Activated CD4-positive, alpha-beta memory T cell treated with anti-CD3 and anti-CD28 coated beads for 36 hours (primary cell): ENCODE measurements around the gene TAGLN. TPM values are rescaled to one million over a fixed set of nuclear protein-coding genes. Genes with fewer than 3 reads are reported as not detected.
A peak's percentile ranks its signal among the peaks of the same experiment; 100 is the strongest.

Experiments
- CTCF ChIA-PET: fragments of 350-600 bp; sonication (Branson Sonifier 250); formaldehyde crosslinking; loops from one replicate; lab custom pipeline; 2021; ENCODE audit warnings: antibody characterized with exemption, inconsistent platforms; lab: Charles Lee
- POLR2A ChIA-PET: fragments of 350-600 bp; sonication (Branson Sonifier 250); formaldehyde crosslinking; loops from one replicate; lab custom pipeline; 2021; ENCODE audit warnings: antibody characterized with exemption; lab: Charles Lee
- DNase-seq: peaks from one replicate; pipeline ENCODE4 v3.0.0-alpha.2; 2020
- H3K27ac Mint-ChIP-seq: one replicate; pipeline ENCODE4 v1.8.0; 2021; ENCODE audit warnings: mixed read lengths
- H3K27me3 Mint-ChIP-seq: one replicate; pipeline ENCODE4 v1.8.0; 2021; ENCODE audit warnings: mixed read lengths
- H3K36me3 Mint-ChIP-seq: one replicate; pipeline ENCODE4 v1.8.0; 2021; ENCODE audit warnings: mixed read lengths
- H3K4me1 Mint-ChIP-seq: one replicate; pipeline ENCODE4 v1.8.0; 2021; ENCODE audit warnings: low read depth, mixed read lengths
- H3K4me3 Mint-ChIP-seq: one replicate; pipeline ENCODE4 v1.8.0; 2021; ENCODE audit warnings: mild to moderate bottlenecking, mixed read lengths
- H3K9me3 Mint-ChIP-seq: one replicate; pipeline ENCODE4 v1.8.0; 2021; ENCODE audit warnings: mixed read lengths
- intact Hi-C: fragments of 100-400 bp; cut with micrococcal nuclease; formaldehyde crosslinking; loops from one replicate; pipeline ENCODE4 v1.15.1; 2023
- total RNA-seq, 2 experiments: library from RNA; stranded (reverse); gene quantifications; one replicate each; pipeline ENCODE4 v1.2.3, GENCODE V29; 2021

The TAGLN gene
- 1 to 10 TPM; 3.1 to 4.0 TPM for total RNA-seq

- intact Hi-C loops, result no loop called here
- no peak within 1 kb of the TSS for H3K27ac Mint-ChIP-seq
- H3K4me3 Mint-ChIP-seq, result no peak within 1 kb of the TSS
- CTCF ChIA-PET, result no interaction called here
- no peaks in the 10 kb centered on the region for H3K27me3 Mint-ChIP-seq
- POLR2A ChIA-PET, result no interaction called here
- peaks cover 12% of the 10 kb centered on the region for H3K36me3 Mint-ChIP-seq
- no peaks in the 10 kb centered on the region for H3K9me3 Mint-ChIP-seq
- no peaks in the 10 kb centered on the region for H3K4me1 Mint-ChIP-seq
- DNase-seq, result no peak
Observed at GRCh38 chr11:117199053-117199915, at the start of gene TAGLN. Gene TAGLN (plus strand): TSS chr11:117199370. CDS start chr11:117203014, 3,644 bp downstream.

GRCh38 chr11:117152066-117152465, 47.1 kb upstream of the TAGLN start:
- H3K4me3 Mint-ChIP-seq, result no peak overlapping the region
- intact Hi-C loops, result no loop called here
- POLR2A ChIA-PET, result no interaction called here
- peaks cover 28% of the 10 kb centered on the region for H3K4me1 Mint-ChIP-seq
- peak overlapping the region; percentile 51 for H3K27ac Mint-ChIP-seq
- H3K27me3 Mint-ChIP-seq, result no peaks in the 10 kb centered on the region
- no peaks in the 10 kb centered on the region for H3K9me3 Mint-ChIP-seq
- CTCF ChIA-PET, result no interaction called here
- no peak for DNase-seq
- peaks cover 19% of the 10 kb centered on the region for H3K36me3 Mint-ChIP-seq

- Mint-ChIP-seq H3K27ac (no peak overlapping the region), H3K27me3 (no peaks in the 10 kb centered on the region), H3K4me3 (no peak overlapping the region), H3K4me1 (peaks cover 26% of the 10 kb centered on the region), H3K36me3 (peaks cover 16% of the 10 kb centered on the region), H3K9me3 (no peaks in the 10 kb centered on the region)
- intact Hi-C loops, result no loop called here
- POLR2A ChIA-PET, result no interaction called here
- no peak for DNase-seq
- CTCF ChIA-PET, result no interaction called here
Observed at GRCh38 chr11:117154468-117154867, 44.7 kb upstream of the TAGLN start.

- POLR2A ChIA-PET, result no interaction called here
- no peaks in the 10 kb centered on the region for H3K27me3 Mint-ChIP-seq
- peaks cover 20% of the 10 kb centered on the region for H3K36me3 Mint-ChIP-seq
- no peak for DNase-seq
- intact Hi-C loops, result no loop called here
- H3K4me3 Mint-ChIP-seq, result no peak overlapping the region
- H3K4me1 Mint-ChIP-seq, result peaks cover 19% of the 10 kb centered on the region
- peak overlapping the region; percentile 24 for H3K27ac Mint-ChIP-seq
- H3K9me3 Mint-ChIP-seq, result no peaks in the 10 kb centered on the region
- CTCF ChIA-PET, result interaction anchor here (1.5 to 2.1 kb wide), 2 partner anchors 10 to 23 kb away, joined by 3 to 5 read pairs; no protein-coding TSS in a partner anchor
Observed at GRCh38 chr11:117157507-117157906, 41.7 kb upstream of the TAGLN start.

DNA sequence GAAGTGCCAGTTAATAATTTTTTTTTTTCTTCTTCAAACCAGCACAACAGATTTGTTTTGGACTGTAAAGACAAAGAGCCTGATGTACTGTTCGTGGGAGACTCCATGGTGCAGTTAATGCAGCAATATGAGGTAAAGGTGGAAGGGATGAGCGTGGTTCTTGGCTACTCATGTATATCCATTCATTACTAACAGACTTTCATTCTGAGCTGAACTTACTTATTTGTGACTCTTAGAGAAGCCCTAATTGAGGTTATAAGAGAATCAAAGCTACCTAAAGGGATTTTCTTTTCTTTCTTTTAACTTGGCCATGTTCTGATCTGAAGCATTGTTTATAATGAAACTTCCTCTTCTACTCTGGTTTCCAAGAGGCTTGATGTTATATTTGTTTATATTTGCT, 39.3 kb upstream of the TAGLN start:
- intact Hi-C loops, result no loop called here
- H3K9me3 Mint-ChIP-seq, result no peaks in the 10 kb centered on the region
- no peak overlapping the region for H3K4me3 Mint-ChIP-seq
- H3K27ac Mint-ChIP-seq, result peak overlapping the region; percentile 18
- no peak for DNase-seq
- peaks cover 15% of the 10 kb centered on the region for H3K4me1 Mint-ChIP-seq
- H3K27me3 Mint-ChIP-seq, result no peaks in the 10 kb centered on the region
- H3K36me3 Mint-ChIP-seq, result peaks cover 26% of the 10 kb centered on the region
- ChIA-PET CTCF (no interaction called here), POLR2A (interaction anchor here (0.6 to 1.0 kb wide), 2 partner anchors 51 to 307 kb away, joined by 3 to 4 read pairs; no protein-coding TSS in a partner anchor)

DNA sequence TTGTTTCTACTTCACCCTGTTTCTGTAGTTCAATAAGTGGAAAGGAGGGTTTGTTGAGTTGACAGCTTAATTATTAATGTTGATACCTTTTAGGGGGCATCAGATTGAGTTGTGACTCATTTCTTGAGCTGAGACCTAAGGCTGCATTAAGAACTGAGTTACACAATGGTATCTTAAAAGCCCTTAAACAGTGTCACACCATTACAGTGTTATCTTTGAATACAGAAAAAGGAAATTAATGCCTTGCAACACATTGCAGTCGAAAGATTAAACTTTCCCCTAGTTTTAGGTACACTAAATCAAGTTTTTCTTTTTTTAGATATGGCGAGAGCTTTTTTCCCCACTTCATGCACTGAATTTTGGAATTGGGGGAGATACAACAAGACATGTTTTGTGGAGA, 38.3 kb upstream of the TAGLN start:
- Mint-ChIP-seq H3K27me3 (no peaks in the 10 kb centered on the region), H3K27ac (no peak overlapping the region), H3K4me1 (peaks cover 15% of the 10 kb centered on the region), H3K9me3 (no peaks in the 10 kb centered on the region), H3K36me3 (peaks cover 30% of the 10 kb centered on the region), H3K4me3 (no peak overlapping the region)
- intact Hi-C loops, result no loop called here
- ChIA-PET POLR2A (interaction anchor here (0.6 to 1.0 kb wide), 2 partner anchors 52 to 307 kb away, joined by 3 to 4 read pairs; no protein-coding TSS in a partner anchor), CTCF (interaction anchor here (1.1 kb wide), 1 partner anchor 18 kb away, joined by 4 read pairs; no protein-coding TSS in a partner anchor)
- no peak for DNase-seq

DNA sequence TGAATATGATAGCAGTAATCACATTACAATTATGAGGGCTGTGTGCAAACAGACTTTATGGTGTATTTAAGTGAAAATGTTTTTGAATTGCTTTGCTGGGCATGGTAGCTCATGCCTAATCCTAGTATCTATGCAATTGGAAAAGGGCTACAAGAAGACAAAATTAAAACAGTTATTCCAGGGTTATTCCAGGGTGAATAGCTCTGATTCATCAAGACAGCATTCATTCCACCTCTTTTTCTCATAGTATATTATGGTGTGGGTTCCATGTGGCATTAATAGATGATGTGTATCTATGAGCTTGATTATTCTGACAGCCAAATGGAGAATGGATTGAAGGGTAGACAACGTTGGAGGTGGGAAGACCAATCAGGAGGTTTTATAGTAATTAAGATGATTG, 32.7 kb upstream of the TAGLN start:
- Mint-ChIP-seq H3K36me3 (peaks cover 28% of the 10 kb centered on the region), H3K27me3 (no peaks in the 10 kb centered on the region), H3K4me3 (no peak overlapping the region), H3K4me1 (peaks cover under 1% of the 10 kb centered on the region), H3K9me3 (no peaks in the 10 kb centered on the region), H3K27ac (no peak overlapping the region)
- DNase-seq, result no peak
- intact Hi-C loops, result no loop called here
- ChIA-PET POLR2A (interaction anchor here (0.8 to 1.6 kb wide), 2 partner anchors 23 to 69 kb away, joined by 3 to 4 read pairs; partner anchors contain the start of genes PAFAH1B2 and SIK3), CTCF (interaction anchor here (0.9 to 2.5 kb wide), 5 partner anchors 12 to 375 kb away, joined by 3 to 9 read pairs (median 3); partner anchors contain the start of genes APOA5 and SIDT2)

DNA sequence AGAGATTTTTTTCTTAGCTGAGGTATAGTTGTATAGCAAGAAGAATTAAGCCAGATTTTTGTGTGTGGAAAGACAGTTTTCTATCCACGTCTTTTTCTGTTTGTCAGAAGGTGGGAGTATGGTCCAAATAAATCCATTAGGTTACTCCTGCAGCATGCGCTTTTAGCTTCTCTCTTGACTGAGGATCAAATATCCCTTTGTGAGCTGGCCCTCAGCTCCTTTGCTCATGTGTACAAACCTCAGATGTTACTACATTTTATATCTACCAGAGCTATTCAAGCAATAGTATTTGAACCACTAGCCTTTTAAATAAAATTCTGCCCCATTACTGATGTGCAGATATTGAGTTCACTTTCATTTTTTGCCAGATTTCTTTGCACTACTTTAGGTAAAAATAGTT, 29.4 kb upstream of the TAGLN start:
- Mint-ChIP-seq H3K9me3 (no peaks in the 10 kb centered on the region), H3K4me1 (peaks cover 5% of the 10 kb centered on the region), H3K27me3 (no peaks in the 10 kb centered on the region), H3K4me3 (no peak overlapping the region), H3K36me3 (peaks cover 17% of the 10 kb centered on the region), H3K27ac (no peak overlapping the region)
- POLR2A ChIA-PET, result no interaction called here
- intact Hi-C loops, result no loop called here
- CTCF ChIA-PET, result interaction anchor here (0.6 to 2.7 kb wide), 3 partner anchors 11 to 102 kb away, joined by 3 to 10 read pairs (median 3); no protein-coding TSS in a partner anchor
- DNase-seq, result no peak

- intact Hi-C loops, result no loop called here
- peaks cover 5% of the 10 kb centered on the region for H3K4me1 Mint-ChIP-seq
- no peak for DNase-seq
- ChIA-PET POLR2A (no interaction called here), CTCF (interaction anchor here (0.7 to 3.4 kb wide), 3 partner anchors 11 to 436 kb away, joined by 3 to 16 read pairs (median 10); no protein-coding TSS in a partner anchor)
- no peaks in the 10 kb centered on the region for H3K27me3 Mint-ChIP-seq
- H3K4me3 Mint-ChIP-seq, result no peak overlapping the region
- H3K36me3 Mint-ChIP-seq, result peaks cover 16% of the 10 kb centered on the region
- H3K9me3 Mint-ChIP-seq, result no peaks in the 10 kb centered on the region
- no peak overlapping the region for H3K27ac Mint-ChIP-seq
Observed at GRCh38 chr11:117170210-117170609, 29.0 kb upstream of the TAGLN start.

DNA sequence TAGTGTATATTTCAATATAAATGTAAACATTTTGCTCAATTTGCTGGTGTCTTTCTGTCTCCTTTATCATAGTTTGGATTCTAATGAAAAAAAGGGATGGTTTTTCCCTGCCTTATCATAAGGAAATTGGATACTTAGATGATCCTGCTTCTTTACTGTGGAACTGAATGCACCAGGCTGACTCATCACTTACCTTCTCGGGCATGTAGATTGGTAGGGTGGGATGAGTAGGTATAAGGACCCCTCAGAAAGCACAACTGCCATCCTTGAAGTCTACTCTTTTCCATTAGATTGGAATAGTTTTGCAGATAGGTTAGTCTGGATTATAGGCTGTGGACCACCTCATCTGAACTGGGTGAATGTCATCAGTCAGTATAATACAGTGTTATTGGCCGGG, 28.2 kb upstream of the TAGLN start:
- Mint-ChIP-seq H3K4me1 (peaks cover 5% of the 10 kb centered on the region), H3K27me3 (no peaks in the 10 kb centered on the region), H3K36me3 (peaks cover 12% of the 10 kb centered on the region), H3K4me3 (no peak overlapping the region), H3K9me3 (no peaks in the 10 kb centered on the region), H3K27ac (no peak overlapping the region)
- intact Hi-C loops, result no loop called here
- DNase-seq, result no peak
- ChIA-PET CTCF (interaction anchor here (0.7 to 3.4 kb wide), 3 partner anchors 10 to 437 kb away, joined by 3 to 16 read pairs (median 10); no protein-coding TSS in a partner anchor), POLR2A (no interaction called here)

GRCh38 chr11:117171404-117172061, 27.6 kb upstream of the TAGLN start:
- no peaks in the 10 kb centered on the region for H3K9me3 Mint-ChIP-seq
- peak overlapping the region; percentile 4 for H3K27ac Mint-ChIP-seq
- DNase-seq, result no peak
- peaks cover 5% of the 10 kb centered on the region for H3K4me1 Mint-ChIP-seq
- H3K27me3 Mint-ChIP-seq, result no peaks in the 10 kb centered on the region
- peaks cover 12% of the 10 kb centered on the region for H3K36me3 Mint-ChIP-seq
- intact Hi-C loops, result no loop called here
- ChIA-PET POLR2A (no interaction called here), CTCF (interaction anchor here (0.9 to 3.4 kb wide), 3 partner anchors 9 to 336 kb away, joined by 3 to 16 read pairs (median 10); no protein-coding TSS in a partner anchor)
- no peak overlapping the region for H3K4me3 Mint-ChIP-seq
